Measurements from ENCODE around the gene TVP23A.
"Not testable (repeated sequence)": the region's sequence is repeated elsewhere in the genome, so short reads cannot be mapped to it uniquely, and the experiment has no call there.

TVP23A gene

DNA sequence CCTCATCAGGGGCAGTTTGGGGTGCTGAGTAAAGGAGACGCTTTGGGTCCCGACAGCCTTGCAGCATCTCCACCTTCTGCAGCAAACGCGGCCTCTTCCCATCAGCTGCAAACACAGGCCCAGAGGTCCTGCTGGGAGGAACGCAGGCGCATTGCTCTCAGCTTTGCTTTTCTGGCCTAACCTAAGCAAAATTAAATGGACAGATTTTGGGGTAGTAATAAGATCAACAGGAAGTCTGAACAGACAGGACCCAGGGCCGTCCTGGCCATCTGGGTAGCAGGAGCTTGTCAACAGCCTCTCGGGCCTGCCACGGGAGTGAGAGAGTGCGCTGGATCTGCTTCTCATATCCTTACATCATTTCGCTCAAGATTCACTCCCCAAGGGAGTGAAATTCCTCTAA, 67.8 kb downstream of the TVP23A start:
- peaks cover 24% of the 10 kb centered on the region for H3K4me1 ChIP-seq (ENCODE audit: control insufficient read depth, insufficient read depth, low read length, unreplicated experiment)
- H3K27me3 ChIP-seq (ENCODE audit: insufficient read depth, low read length) = no peaks in the 10 kb centered on the region
- no peak overlapping the region for H3K27ac ChIP-seq (ENCODE audit: low read depth, low read length)
- H3K4me3 ChIP-seq (ENCODE audit: low read depth, low read length) = no peak overlapping the region
- no peak overlapping the region for H2AFZ ChIP-seq (ENCODE audit: low read length, unreplicated experiment)
- no peaks in the 10 kb centered on the region for H3K79me2 ChIP-seq (ENCODE audit: control insufficient read depth, insufficient read depth, low read length, unreplicated experiment)
- no peaks in the 10 kb centered on the region; the same call in 1 of the 2 replicates for H3K36me3 ChIP-seq (ENCODE audit: insufficient read depth, low read length)

DNA sequence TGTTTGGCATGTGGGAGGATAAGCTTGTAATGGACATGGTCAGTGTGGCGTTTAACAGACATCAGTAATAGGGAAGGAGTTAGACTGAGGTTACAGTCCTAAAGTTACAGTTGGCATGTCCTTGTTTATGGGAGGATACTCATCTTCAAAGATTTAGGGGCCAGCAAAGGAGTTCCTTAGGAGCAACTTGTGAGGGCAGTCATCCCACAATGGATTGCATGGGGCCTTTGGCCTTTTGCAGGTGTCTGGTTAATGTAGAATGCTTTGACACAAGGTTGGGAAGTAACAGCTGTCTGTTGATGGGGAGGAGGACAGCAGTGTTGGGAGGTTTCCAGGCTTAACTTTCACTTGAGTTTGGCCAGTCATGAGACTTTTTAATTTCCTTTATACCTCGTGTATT, 72.8 kb downstream of the TVP23A start:
- Histone ChIP-seq H3K4me1 (ENCODE audit: control insufficient read depth, insufficient read depth, low read length, unreplicated experiment) (peaks cover 18% of the 10 kb centered on the region), H3K27ac (ENCODE audit: low read depth, low read length) (no peak overlapping the region), H2AFZ (ENCODE audit: low read length, unreplicated experiment) (no peak overlapping the region), H3K79me2 (ENCODE audit: control insufficient read depth, insufficient read depth, low read length, unreplicated experiment) (no peaks in the 10 kb centered on the region), H3K36me3 (ENCODE audit: insufficient read depth, low read length) (no peaks in the 10 kb centered on the region; the same call in 1 of the 2 replicates), H3K4me3 (ENCODE audit: low read depth, low read length) (no peak overlapping the region), H3K27me3 (ENCODE audit: insufficient read depth, low read length) (no peaks in the 10 kb centered on the region)

DNA sequence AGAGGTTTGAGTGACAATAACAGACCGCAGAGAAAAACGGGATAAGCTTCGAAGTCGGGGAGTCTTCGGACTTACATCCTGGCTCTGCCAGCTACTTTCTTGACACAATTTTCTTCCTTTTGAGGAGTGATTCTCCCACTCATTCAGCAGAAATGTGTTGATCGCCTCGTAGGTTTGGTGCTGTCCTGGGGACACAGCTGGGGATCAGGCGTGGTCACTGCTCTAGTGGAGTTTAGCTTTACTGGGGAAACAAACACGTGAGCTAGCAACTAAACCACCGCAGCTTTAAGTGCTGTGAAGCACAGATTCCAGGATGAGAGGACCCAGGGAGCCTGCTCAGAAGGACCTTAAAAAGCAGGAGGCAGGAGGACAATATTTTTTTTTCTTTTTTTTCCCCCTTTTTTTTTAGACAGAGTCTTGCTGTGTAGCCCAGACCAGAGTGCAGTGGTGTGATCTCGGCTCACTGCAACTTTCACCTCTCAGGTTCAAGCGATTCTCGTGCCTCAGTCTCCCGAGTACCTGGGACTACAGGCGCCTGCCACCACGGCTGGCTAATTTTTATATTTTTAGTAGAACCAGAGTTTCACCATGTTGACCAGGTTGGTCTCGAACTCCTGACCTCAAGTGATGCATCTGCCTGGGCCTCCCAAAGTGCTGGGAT, 74.1 kb downstream of the TVP23A start:
- H3K27ac ChIP-seq (ENCODE audit: low read depth, low read length) = peak overlapping the region; percentile 33
- H3K79me2 ChIP-seq (ENCODE audit: control insufficient read depth, insufficient read depth, low read length, unreplicated experiment) = no peaks in the 10 kb centered on the region
- peak overlapping the region; percentile 86 for H2AFZ ChIP-seq (ENCODE audit: low read length, unreplicated experiment)
- H3K4me1 ChIP-seq (ENCODE audit: control insufficient read depth, insufficient read depth, low read length, unreplicated experiment) = peaks cover 13% of the 10 kb centered on the region
- peak overlapping the region; percentile 79 for H3K4me3 ChIP-seq (ENCODE audit: low read depth, low read length)
- no peaks in the 10 kb centered on the region for H3K27me3 ChIP-seq (ENCODE audit: insufficient read depth, low read length)
- no peaks in the 10 kb centered on the region for H3K36me3 ChIP-seq (ENCODE audit: insufficient read depth, low read length)

DNA sequence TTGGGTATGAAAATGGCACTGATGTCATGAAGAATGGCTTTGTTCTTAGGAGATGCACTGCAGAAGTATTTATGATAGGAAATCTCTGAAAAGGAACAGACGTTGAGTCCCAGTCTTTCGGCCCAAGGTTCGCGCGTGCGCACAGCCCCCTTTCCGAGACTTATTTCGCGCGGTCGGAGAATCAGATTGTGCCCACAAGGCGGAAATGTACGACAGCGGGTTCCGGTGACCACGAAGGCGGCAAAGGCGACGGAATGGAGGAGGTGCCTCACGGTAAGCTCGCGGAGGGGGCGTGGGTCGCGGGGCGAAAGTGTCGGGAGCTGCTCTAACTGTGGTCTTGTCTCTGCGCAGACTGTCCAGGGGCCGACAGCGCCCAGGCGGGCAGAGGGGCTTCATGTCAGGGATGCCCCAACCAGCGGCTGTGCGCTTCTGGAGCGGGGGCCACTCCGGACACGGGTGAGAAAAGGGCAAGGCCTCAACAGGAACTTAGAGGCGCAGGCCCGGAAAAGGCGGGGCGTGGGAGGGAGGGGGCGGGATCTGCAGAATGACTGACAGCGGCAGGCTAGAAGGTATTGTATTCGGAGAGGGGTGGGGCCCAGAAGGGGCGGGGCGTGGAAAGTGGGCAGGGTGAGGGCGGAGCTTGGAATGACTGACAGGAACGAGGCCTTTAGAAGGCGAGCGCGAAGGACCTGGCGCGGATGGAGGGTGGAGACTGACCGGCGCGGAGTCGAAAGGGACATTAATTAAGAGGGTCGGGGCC, 74.8 kb downstream of the TVP23A start, which contains the start of gene NUBP1:
Gene NUBP1 (plus strand): TSS at position 233 of the 760 bp plus-strand sequence. CDS start 22 bp downstream, at position 255.
- H3K4me3 ChIP-seq (ENCODE audit: low read depth, low read length) = peak within 1 kb of the TSS; percentile 79
- no peaks in the 10 kb centered on the region for H3K36me3 ChIP-seq (ENCODE audit: insufficient read depth, low read length)
- H3K79me2 ChIP-seq (ENCODE audit: control insufficient read depth, insufficient read depth, low read length, unreplicated experiment) = no peaks in the 10 kb centered on the region
- peak within 1 kb of the TSS; percentile 88 for H3K27ac ChIP-seq (ENCODE audit: low read depth, low read length)
- peak within 1 kb of the TSS; percentile 86 for H2AFZ ChIP-seq (ENCODE audit: low read length, unreplicated experiment)
- H3K4me1 ChIP-seq (ENCODE audit: control insufficient read depth, insufficient read depth, low read length, unreplicated experiment) = peaks cover 6% of the 10 kb centered on the region
- no peaks in the 10 kb centered on the region for H3K27me3 ChIP-seq (ENCODE audit: insufficient read depth, low read length)

DNA sequence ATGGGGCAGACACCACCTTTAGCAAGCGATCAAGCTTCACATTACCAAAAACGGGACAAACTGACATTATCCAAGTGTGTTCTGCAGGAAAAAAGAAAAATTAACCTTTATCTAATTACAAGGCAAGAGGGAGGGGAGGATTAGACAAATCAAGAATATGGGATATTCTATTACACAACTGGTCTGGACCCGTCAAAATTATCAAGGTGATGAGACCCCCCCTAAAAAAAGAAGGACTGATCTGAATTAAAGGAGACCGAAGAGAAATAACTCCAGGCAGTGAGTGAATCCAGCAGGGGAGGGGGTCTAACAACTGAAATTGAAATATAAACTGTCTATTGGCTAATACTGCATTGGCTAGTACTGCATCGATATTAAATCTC, 75.4 kb downstream of the TVP23A start:
- peak overlapping the region; percentile 79 for H3K4me3 ChIP-seq (ENCODE audit: low read depth, low read length)
- no peaks in the 10 kb centered on the region for H3K79me2 ChIP-seq (ENCODE audit: control insufficient read depth, insufficient read depth, low read length, unreplicated experiment)
- H3K4me1 ChIP-seq (ENCODE audit: control insufficient read depth, insufficient read depth, low read length, unreplicated experiment) = peaks cover 9% of the 10 kb centered on the region

DNA sequence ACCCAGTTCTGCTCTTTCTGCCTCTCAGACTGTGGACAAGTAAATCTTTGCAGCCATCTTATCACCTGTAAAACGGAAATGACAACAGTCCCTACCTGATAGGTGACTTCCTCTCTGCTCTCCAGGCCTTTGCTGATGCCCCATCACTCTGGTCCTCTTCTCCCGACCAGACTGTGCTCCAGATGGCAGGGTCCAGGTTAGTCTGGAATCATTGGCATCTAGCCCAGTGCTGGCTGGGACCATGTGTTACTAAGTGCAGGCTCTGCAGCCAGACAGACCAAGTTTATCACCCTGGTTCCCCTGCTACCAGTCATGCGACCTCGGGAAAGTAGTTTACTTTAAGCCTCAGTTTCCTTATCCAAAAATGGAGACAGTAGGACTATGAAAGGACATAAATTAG, 76.8 kb downstream of the TVP23A start:
- no peaks in the 10 kb centered on the region for H3K36me3 ChIP-seq (ENCODE audit: insufficient read depth, low read length)
- no peak overlapping the region for H2AFZ ChIP-seq (ENCODE audit: low read length, unreplicated experiment)
- H3K4me1 ChIP-seq (ENCODE audit: control insufficient read depth, insufficient read depth, low read length, unreplicated experiment) = peaks cover 18% of the 10 kb centered on the region

More for the DNA sequence above, 75.4 kb downstream of the TVP23A start:
- Histone ChIP-seq H3K27me3 (ENCODE audit: insufficient read depth, low read length) (no peaks in the 10 kb centered on the region), H3K27ac (ENCODE audit: low read depth, low read length) (peak overlapping the region; percentile 88), H3K36me3 (ENCODE audit: insufficient read depth, low read length) (no peaks in the 10 kb centered on the region), H2AFZ (ENCODE audit: low read length, unreplicated experiment) (peak overlapping the region; percentile 79)

DNA sequence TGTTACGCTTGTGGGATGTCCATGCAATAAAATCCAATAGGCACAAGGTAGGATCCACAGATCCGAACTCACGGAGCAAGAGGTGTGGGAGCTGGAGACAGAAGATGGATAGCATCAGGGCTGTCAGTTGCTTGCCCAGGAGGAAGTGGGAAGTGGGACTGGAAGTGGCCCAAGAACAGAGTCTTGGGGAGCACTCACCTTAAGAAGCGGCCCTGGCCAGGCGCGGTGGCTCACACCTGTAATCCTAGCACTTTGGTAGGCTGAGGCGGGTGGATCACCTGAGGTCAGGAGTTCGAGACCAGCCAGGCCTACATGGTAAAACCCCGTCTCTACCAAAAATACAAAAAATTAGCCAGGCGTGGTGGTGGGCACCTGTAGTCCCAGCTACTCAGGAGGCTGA, 77.3 kb downstream of the TVP23A start:
- H3K79me2 ChIP-seq (ENCODE audit: control insufficient read depth, insufficient read depth, low read length, unreplicated experiment); H3K4me3 ChIP-seq (ENCODE audit: low read depth, low read length); H3K27ac ChIP-seq (ENCODE audit: low read depth, low read length); H2AFZ ChIP-seq (ENCODE audit: low read length, unreplicated experiment); H3K36me3 ChIP-seq (ENCODE audit: insufficient read depth, low read length); H3K27me3 ChIP-seq (ENCODE audit: insufficient read depth, low read length): not testable (repeated sequence)
- peaks cover 18% of the 10 kb centered on the region for H3K4me1 ChIP-seq (ENCODE audit: control insufficient read depth, insufficient read depth, low read length, unreplicated experiment)

More for the DNA sequence above, 76.8 kb downstream of the TVP23A start:
- no peak overlapping the region for H3K4me3 ChIP-seq (ENCODE audit: low read depth, low read length)
- no peak overlapping the region for H3K27ac ChIP-seq (ENCODE audit: low read depth, low read length)
- no peaks in the 10 kb centered on the region for H3K79me2 ChIP-seq (ENCODE audit: control insufficient read depth, insufficient read depth, low read length, unreplicated experiment)
- no peaks in the 10 kb centered on the region for H3K27me3 ChIP-seq (ENCODE audit: insufficient read depth, low read length)

DNA sequence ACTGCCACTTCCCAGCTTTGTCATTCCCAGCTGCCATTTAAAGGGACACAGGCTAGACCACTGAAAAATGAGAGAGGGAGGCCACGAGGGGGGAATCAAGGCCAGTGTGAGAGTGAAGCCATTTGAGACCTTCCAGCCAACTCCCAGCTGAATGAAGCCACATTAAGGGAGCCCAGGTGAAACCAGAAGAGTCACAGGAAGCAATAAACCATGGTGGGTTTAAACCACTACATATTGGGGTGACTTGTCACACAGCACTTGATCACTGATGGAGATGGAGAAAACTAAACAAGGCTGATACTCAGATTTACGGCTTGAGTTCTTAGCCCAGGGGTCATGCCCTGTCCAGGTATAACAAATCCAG, 77.8 kb downstream of the TVP23A start:
- Histone ChIP-seq H3K79me2 (ENCODE audit: control insufficient read depth, insufficient read depth, low read length, unreplicated experiment) (no peaks in the 10 kb centered on the region), H2AFZ (ENCODE audit: low read length, unreplicated experiment) (no peak overlapping the region)

DNA sequence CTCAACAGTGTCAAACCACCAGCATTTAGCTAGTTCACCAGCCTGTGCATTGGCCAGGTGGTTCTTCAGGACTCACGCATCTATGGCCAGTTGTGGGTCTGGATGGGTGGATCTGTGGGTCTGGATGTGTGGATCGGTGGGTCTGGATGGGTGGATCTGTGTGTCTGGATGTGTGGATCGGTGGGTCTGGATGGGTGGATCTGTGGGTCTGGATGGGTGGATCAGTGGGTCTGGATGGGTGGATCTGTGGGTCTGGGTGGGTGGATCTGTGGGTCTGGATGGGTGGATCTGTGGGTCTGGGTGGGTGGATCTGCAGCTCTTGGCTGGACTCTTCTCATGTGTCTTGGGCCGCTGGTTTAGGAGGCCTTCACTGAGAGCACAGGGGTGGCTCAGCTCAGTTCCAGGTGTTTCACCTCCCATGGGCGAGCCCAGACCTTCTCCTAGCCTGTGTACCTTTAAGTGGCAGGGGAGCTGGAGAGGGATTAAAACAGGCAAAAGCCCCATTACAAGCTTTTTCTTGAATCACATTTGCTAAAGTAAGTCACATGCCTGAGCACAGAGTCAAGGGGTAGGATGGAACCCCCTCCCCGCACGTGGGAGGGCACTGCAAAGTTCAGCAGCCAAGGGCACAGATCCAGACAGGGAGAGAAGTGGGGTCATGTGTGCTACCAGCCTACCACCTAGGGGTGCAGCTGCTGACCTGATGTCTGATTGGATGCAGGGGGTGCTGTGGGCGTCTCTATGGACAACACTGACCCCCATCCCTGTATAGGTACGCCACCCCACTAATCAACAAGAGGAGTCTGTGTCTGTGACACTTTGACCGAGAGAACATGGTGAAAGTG, 78.4 kb downstream of the TVP23A start:
- no peaks in the 10 kb centered on the region for H3K79me2 ChIP-seq (ENCODE audit: control insufficient read depth, insufficient read depth, low read length, unreplicated experiment)
- no peaks in the 10 kb centered on the region for H3K36me3 ChIP-seq (ENCODE audit: insufficient read depth, low read length)
- no peak overlapping the region for H2AFZ ChIP-seq (ENCODE audit: low read length, unreplicated experiment)
- H3K27me3 ChIP-seq (ENCODE audit: insufficient read depth, low read length) = no peaks in the 10 kb centered on the region
- no peak overlapping the region for H3K27ac ChIP-seq (ENCODE audit: low read depth, low read length)
- H3K4me1 ChIP-seq (ENCODE audit: control insufficient read depth, insufficient read depth, low read length, unreplicated experiment) = peaks cover 18% of the 10 kb centered on the region
- no peak overlapping the region for H3K4me3 ChIP-seq (ENCODE audit: low read depth, low read length)

More for the DNA sequence above, 77.8 kb downstream of the TVP23A start:
- Histone ChIP-seq H3K27ac (ENCODE audit: low read depth, low read length) (no peak overlapping the region), H3K4me1 (ENCODE audit: control insufficient read depth, insufficient read depth, low read length, unreplicated experiment) (peaks cover 18% of the 10 kb centered on the region), H3K27me3 (ENCODE audit: insufficient read depth, low read length) (no peaks in the 10 kb centered on the region), H3K36me3 (ENCODE audit: insufficient read depth, low read length) (no peaks in the 10 kb centered on the region), H3K4me3 (ENCODE audit: low read depth, low read length) (no peak overlapping the region)

DNA sequence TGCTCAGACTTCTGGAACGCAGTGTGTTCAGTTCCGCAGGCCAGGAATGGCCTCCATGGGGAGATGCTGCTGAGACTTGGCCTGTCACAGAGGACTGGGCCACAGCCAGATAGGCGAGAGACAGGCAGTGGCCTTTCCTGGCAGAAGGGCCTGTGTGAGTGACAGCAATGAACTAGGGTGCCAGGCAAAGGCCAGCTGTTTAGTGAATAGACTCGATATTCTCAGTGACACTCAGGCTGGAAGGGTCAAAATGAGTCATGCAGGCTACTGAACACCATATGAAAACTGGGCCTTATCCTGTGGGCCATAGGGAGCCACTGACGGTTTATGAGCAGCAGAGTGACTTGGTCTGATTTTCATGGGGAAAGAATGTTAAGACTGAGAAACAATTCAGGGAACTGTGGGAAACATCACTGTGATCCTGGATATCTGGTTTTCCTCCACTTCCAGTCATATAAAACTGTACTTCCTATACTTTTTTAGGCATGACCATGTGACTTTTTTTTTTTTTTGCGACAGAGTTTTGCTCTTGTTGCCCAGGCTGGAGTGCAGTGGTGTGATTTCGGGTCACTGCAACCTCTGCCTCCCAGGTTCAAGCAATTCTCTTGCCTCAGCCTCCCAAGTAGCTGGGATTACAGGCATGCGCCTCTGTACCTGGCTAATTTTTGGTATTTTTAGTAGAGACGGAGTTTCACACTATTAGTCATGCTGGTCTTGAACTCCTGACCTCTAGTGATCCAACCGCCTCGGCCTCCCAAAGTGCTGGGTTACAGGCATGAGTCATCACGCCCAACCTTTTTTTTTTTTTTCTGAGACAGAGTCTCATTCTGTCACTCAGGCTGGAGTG, 80.1 kb downstream of the TVP23A start:
- Histone ChIP-seq H3K27ac (ENCODE audit: low read depth, low read length) (peak overlapping the region; percentile 80), H3K4me1 (ENCODE audit: control insufficient read depth, insufficient read depth, low read length, unreplicated experiment) (peaks cover 18% of the 10 kb centered on the region)

More for the DNA sequence above, 80.1 kb downstream of the TVP23A start:
- Histone ChIP-seq H3K36me3 (ENCODE audit: insufficient read depth, low read length) (no peaks in the 10 kb centered on the region), H2AFZ (ENCODE audit: low read length, unreplicated experiment) (no peak overlapping the region), H3K79me2 (ENCODE audit: control insufficient read depth, insufficient read depth, low read length, unreplicated experiment) (no peaks in the 10 kb centered on the region), H3K4me3 (ENCODE audit: low read depth, low read length) (no peak overlapping the region), H3K27me3 (ENCODE audit: insufficient read depth, low read length) (no peaks in the 10 kb centered on the region)
